Astrocyte of the hippocampus (primary cell): ENCODE measurements around the gene ME1.
A peak's percentile ranks its signal among the peaks of the same experiment; 100 is the strongest.
"Not testable (repeated sequence)": the region's sequence is repeated elsewhere in the genome, so short reads cannot be mapped to it uniquely, and the experiment has no call there.

Experiments
- DNase-seq: peaks from one replicate; pipeline ENCODE4 v3.0.0; 2011; ENCODE audit warnings: low read depth, low spot score

ME1 gene

DNA sequence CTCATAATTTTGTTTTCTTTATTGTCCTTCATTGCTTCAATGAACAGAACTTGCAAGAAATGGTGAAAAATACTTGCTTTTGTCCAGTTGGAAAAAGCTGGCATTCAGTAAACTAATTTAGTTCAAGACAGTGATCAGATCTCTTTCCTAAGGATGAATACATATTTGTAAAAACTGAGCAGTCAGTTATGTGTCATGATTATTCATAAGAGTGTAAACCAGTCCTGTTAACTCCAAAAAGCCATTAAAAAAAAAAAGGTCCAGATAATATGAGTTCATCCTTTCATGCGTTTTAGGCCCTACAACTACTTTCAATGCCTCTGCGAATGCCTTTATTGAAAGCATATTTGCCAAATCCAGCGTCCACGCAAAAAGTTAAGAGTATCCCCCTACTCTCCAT lies 238.4 kb downstream of the ME1 start:
- DNase-seq: no peak

DNA sequence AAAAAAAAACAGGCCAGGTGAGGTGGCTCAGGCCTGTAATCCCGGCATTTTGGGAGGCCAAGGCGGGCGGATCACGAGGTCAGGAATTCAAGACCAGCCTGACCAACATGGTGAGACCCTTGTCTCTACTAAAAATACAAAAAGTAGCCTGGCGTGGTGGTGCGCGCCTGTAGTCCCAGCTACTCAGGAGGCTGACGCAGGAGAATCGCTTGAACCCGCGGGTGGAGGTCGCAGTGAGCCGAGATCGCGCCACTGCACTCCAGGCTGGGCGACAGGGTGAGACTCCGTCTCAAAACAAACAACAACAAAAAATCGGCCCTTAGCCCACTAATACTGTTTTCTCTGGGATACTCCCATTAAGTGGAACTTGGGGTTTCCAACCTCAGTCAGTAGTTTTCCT lies 238.9 kb downstream of the ME1 start:
- DNase-seq: not testable (repeated sequence)

DNA sequence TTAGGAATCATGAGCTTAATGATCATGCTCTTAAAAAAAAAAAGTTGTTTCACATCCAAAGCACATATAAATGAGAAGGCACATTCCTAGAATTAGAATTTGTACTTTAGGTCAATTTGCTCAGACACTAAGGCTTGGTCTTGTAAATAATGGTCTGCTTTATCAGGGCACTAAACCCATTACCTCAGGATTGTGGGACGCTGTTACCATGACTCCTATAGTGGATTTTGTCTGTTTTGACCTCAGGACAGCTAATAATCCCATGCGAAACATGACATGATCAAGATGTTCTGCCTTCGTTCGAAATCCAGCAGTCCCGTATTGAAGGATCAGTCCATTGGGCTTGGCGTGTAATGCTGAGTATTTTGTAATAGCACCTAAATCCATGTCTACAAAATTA lies 240.2 kb downstream of the ME1 start:
- DNase-seq: no peak

DNA sequence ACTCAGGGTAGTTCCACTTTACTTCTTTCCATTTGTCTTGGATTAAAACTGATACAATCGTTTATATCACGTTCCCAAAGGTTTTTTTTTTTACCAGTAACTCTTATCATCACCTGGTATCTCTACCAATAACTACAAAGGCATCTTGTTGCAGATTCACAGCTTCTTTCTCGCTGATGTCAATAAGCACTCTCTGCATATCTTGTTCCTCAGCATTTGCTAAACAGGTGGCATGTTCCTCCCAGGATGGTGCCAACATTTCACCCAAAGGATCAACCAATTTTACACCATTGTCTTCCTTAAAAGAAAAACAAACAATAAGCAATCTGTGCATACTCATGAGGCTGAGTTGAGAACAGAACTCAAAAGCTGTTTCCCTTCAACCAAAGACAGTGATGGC lies 242.3 kb downstream of the ME1 start:
- no peak for DNase-seq

DNA sequence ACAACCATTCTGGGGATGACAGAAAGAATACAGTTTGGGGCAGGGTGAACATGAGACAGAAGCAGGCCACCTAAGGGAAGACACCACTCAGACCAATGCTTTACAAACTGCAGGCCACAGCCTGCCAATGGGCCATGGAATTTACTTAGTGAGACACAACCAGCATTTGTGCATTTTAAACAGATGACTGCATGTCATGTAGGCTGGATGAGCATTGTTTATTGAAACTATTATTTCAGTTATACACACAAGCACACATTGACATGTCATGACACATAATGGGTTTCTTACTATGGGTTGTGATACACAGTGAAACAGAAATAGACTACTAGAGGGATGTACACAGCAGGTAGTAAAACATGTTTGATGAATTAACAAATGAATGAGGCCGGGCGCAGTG lies 245.8 kb downstream of the ME1 start:
- DNase-seq: no peak

DNA sequence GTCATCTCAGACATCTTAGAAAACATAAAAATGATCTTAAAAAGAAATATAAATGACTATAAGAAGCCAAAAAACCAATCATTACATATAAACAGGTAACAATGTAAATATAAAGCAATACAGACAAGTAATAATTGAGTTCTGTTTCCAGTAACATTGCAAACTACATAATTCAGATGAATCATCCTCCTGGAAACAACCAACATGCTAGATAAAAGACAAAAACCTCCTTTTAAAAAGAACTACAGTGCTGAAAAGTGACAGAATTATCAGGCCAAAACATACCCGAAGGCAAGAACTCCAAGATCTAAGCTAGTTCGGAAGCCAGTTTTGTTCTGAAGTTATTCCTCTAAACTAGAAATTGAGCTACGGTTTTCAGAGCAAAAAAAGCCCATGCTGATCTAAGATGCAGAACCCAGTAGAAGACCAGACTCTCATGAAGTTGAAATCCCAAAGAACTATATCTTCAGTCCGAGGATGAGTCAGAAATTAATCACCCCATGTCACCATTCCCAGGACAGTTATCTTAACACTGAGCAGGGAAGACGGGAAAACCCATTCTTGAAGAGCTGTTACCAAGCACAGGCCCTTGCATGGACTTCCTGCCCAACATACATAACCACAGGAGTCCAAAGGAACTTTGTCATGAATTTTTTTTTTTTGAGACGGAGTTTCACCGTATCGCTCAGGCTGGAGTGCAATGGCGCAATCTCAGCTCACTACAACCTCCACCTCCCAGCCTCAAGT lies 247.6 kb downstream of the ME1 start:
- peak; percentile 57 for DNase-seq

DNA sequence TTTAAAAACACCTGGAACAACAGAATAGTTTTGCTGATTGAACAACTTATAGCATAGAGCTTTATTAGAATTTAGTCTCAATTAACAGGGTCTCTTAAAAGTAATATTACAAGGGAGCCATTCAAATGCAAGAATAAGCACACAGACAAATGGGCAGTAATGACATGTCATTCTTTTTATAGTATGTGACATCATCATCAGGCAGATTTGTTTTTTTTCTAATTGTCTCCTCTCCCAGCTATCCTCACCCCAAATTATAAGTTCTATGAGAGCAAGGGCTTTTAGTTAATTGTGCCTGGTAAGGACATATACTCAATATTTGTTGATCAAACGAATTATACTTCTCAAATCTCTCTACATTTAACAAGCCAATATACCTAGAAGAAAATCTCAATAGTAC lies 248.7 kb downstream of the ME1 start:
- DNase-seq: no peak

DNA sequence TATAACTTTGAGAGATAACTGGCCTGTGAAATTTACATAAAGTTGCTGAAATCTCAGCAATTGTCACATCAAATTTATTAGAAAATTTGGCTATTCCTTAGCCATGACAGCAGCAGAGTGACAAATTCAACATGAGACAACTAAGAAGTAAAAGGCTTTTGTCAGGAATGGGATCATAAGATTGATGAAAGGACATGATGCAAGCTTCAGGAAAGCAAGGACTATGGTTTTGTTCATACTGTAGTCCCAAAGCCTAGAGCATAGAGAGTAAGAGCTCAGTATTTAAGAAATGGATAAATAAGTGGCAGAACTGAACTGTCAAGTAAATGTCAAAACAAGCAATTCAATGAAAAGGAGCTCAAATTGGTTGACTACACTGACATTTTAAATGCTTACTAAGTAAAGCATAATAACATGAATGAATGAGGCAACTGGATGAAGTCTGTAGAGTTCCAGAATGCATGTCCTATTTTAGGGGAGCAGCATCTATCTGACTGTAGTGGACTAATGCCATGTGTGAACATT lies 250.4 kb downstream of the ME1 start:
- no peak for DNase-seq

DNA sequence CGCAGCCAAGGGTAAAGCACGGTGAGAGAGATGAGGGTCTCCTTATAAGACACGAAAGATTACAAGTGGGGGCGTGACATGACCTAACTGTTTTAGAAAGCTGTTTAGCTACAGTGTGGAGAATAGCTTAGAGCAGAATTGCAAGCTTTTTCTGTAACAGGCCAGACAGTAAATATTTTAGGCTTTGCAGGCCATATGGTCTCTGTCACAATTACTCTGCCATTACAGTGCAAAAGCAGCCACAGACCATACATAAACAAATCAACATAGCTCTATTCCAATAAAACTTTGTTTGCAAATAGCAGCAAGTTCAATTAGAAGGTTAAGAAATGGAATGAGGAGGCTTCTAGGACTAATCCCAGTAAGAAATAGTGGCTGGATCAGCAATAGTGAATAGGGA lies 254.6 kb downstream of the ME1 start:
- DNase-seq: no peak

DNA sequence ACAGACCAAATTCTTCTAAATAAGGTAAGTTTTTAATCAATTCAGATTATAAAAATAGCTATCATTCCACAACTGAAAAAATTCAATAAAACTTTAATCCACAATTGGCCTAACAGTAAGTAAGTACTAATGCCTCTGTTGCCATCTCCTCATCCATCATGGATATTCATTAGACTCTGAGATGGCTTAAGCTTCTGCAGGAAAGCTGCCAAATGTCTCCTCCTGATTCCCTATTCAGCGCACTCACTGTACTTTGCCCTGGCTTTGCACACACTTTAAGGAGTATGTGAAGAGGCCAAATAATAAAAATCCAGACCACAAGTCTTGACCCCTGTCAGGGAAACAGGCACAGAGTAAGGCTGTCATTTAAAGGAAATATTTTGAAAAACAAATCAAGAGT lies 261.3 kb downstream of the ME1 start:
- DNase-seq: peak; percentile 57

DNA sequence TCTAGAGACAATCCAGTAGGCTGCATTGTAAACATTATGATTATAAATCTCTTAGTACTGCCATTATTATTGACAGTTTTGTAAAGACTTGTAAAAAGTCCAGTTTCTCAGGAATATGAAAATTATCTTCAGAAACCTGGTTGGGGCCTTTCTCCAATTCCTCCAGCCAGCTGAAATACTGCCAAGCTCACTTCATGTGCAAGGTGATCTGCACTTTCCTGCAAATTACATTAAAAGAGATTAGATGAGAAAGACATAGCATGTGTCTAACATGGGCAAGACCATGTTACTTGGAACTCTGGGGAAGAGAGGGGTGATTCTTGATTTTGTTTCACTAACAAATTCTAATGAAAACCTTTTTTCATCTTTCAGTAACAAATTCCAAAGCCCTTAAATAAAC lies 261.7 kb downstream of the ME1 start:
- no peak for DNase-seq

DNA sequence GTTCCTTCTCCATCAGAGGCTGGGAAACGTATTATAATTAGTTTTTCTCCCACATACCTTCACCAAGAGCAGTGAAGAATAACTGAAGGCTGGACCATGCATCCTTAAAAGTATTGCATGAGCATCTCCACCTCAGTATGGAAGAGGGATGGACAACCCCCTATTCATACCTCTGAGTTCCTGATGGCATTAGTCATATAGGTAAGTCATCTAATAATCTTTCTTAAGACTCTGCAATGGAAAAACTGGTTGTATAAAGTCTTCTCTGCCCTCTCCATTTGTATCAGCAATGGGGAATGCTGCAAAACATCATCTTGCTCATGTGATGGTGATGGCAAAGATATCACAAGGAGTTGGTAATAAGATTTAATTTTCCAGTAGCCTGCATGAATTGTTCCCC lies 262.3 kb downstream of the ME1 start:
- DNase-seq: no peak

DNA sequence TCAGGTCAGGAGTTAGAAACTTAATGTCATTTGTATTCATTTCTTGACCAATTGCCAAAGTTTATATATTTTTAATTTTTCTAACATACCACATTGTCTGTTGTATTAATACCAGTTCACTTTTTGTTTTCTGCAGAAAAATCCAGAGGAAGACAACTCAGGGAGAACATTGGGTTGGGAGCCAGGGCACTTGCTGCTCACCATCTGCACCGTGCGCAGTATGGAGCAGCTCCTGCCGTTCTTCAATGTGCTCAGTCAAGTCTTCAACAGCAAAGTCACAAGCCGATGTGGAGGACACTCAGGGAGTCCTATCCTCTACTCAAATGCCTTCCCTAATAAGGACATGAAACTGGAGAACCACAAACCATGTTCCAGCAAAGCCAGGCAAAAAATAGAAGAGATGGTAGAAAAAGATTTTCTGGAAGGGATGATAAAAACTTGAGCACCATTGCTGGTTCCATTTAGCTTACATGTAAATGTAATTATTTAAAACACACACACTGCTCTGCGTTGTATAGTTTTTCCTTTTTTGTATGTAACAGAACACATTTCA lies 263.0 kb downstream of the ME1 start:
- DNase-seq: no peak
